NCI-H774 (cell line): ENCODE data around the gene SCD.
"Not testable (repeated sequence)": the region's sequence is repeated elsewhere in the genome, so short reads cannot be mapped to it uniquely, and the experiment has no call there.

Source experiments
- DNase-seq: peaks from one replicate; lab custom pipeline; 2025; lab: John Stamatoyannopoulos, UW

SCD gene

DNA sequence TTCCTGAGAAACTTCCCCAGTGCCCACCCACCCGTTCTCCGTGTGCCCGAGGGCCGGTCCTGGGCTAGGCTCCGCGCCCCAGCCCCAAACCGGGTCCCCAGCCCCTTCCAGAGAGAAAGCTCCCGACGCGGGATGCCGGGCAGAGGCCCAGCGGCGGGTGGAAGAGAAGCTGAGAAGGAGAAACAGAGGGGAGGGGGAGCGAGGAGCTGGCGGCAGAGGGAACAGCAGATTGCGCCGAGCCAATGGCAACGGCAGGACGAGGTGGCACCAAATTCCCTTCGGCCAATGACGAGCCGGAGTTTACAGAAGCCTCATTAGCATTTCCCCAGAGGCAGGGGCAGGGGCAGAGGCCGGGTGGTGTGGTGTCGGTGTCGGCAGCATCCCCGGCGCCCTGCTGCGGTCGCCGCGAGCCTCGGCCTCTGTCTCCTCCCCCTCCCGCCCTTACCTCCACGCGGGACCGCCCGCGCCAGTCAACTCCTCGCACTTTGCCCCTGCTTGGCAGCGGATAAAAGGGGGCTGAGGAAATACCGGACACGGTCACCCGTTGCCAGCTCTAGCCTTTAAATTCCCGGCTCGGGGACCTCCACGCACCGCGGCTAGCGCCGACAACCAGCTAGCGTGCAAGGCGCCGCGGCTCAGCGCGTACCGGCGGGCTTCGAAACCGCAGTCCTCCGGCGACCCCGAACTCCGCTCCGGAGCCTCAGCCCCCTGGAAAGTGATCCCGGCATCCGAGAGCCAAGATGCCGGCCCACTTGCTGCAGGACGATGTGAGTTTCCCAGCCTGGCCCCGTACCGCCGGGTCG lies at the start of gene SCD:
TSS of gene SCD (plus strand) at position 469 of the 803 bp plus-strand sequence. CDS start at position 741, 272 bp downstream.
- peak; percentile 78 for DNase-seq

DNA sequence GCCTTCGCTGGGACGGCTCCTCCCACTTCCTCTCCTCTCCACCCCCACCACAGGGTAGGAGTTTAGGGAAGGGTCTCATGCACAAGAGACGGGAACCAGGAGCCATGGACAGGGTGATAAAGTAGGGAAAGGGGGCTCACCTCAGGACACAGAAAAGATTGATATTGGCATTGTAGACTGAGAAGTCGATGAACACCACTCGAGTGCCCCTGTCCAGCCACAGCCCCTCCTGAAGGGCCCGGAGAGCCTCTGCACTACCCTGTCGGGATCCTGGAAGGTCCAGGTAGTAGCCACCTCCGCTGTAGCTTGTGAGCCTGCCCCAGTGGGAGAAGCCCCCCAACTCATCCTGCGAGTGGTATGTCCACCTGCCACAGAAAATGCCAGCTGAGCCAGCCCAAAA lies 49.8 kb upstream of the SCD start:
- no peak for DNase-seq

DNA sequence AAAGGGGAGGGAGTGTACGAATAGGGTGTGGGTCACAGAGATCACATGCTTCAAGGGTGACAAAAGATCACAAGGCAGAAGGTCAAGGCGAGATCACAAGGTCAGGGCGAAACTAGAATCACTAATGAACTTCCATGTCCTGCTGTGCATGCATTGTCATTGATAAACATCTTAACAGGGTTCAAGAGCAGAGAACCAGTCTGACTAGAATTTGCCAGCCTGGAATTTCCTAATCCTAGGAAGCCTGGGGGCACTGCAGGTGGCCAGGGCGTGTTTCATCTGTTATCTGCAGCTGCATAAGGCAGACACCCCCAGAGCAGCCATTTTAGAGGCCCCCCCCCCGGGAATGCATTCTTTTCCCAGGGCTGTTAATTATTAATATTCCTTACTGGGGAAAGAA lies 45.9 kb upstream of the SCD start:
- DNase-seq, result not testable (repeated sequence)

DNA sequence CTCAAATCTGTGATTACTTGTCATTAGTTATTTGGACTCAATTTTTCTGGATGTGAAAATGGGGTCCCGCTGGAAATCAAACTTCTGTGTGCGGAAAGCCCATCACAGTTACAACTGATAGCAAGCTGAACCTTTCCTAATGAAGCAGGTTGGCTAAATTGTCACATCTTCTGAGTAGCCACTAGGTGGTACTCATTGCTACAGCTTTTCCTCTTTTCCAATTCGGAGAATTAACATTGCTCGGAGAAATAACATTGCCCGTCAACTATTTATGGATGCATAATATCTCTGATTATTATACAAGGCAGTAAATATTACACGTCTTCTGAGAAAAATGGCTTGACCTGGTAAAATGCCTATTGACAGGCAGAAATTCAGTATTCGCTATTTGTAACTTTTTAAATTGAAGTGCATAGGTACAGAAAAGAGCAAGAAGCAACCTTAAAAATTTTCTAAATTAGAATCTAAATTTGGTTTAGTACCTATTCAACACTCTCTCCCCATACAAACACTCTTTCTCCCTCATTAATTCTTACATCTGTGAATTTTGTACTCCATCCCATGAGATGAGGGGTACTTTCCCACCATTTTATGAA lies 43.2 kb upstream of the SCD start:
- DNase-seq, result no peak

DNA sequence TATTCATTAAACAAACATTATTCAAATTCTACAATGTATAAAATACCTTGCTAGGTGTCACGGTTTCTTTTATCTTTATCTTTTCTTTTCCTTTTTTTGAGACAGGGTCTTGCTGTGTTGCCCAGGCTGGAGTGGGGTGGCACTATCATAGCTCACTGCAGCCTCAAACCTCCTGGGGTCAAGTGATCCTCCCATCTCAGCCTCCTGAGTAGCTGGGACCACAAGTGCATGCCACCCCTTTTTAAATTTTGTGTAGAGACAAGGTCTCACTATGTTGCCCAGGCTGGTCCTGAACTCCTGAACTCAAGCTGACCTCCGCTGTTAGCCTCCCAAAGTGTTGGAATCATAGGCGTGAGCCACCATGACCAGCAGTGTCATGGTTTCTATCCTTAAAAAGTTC lies 42.6 kb upstream of the SCD start:
- no peak for DNase-seq

DNA sequence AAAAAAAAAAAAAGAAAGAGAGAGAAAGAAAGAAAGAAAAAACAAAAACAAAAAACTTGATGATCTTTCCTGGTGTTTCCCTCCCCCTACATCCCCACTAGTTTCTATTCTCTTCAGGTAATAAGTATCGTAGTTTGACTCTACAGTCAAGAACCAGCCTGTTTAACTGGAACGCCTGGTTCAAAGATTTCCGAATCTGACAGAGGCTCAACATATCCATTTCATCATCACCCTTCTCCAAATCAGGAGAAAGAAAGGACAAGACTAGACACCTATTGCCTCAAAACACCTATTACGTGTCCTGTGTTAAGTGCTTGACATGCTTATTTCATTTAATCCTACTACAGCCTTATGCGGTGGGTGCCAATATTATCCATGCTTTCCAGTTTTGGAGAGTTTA lies 40.2 kb upstream of the SCD start:
- no peak for DNase-seq

DNA sequence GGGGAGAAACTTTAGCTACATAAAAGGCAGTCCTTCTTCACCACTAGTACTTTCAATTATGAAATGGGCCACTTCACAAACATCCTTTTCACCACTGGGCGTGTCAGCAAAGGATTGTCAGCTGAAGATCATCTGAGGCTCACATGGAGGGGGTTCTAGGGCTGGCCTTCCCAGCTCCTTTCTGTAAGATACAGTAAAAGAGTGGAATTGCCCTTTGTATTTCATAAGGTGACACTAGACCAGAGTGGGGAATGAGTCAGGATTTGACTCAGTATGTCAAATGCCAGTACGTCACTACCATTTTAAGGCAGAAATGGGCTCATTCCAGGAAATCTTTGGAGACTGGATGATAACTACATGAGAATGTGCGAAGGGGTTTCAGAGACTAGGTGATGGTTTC lies 39.3 kb upstream of the SCD start:
- DNase-seq, result no peak

DNA sequence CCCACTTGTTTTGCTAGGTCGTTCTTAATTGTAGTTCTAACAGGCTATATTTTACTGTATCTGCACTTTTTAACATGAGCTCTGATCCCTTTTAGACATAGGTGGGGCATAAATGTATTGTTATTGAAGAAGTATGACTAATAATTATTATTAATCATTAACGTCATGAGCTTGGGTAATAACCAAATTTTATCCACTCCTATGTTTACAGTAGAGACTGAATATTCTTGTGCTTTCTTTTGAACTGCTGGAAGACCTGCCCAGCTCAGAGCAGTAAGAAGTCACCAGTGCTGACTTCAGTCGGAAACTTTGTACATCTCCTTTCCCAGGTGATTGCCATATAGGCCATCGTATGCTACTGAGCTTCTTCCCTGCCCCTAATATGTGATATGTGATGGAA lies 35.7 kb upstream of the SCD start:
- no peak for DNase-seq

DNA sequence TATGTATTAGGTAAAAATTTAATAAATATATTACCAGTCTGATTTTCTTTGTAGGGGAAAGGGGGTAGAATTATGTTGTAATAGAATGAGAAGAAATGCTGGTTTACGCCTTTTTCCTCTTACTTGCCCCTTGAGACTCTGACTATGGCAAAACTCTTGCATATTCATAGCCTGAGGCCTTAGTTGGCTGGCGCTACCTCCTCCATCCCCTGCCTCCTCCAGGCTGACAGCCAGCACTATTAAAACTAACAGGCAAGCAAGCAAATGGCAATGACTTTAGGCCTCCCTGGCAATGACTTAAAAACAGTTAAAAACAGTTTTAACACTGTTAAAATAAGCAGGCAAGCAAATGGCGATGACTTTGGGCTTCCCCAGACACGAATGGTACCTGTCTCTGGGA lies 31.4 kb upstream of the SCD start:
- DNase-seq, result no peak

DNA sequence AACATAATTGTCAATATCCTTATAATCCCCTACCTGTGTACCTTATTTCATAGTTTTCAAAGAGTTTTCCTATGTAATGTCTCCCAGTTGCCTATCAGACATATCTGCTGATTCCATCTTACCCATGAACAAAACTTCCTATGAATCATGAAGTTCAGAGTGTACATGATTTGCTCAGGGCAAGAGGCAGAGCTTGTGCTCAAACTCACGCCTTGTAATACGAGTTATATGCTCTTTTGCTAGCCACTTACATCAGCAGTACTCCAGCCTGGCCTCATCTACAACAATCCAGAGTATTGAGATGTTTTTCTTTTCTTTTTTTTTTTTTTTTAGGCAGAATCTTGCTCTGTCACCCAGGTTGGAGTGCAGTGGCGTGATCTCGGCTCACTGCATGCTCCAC lies 28.8 kb upstream of the SCD start:
- no peak for DNase-seq

DNA sequence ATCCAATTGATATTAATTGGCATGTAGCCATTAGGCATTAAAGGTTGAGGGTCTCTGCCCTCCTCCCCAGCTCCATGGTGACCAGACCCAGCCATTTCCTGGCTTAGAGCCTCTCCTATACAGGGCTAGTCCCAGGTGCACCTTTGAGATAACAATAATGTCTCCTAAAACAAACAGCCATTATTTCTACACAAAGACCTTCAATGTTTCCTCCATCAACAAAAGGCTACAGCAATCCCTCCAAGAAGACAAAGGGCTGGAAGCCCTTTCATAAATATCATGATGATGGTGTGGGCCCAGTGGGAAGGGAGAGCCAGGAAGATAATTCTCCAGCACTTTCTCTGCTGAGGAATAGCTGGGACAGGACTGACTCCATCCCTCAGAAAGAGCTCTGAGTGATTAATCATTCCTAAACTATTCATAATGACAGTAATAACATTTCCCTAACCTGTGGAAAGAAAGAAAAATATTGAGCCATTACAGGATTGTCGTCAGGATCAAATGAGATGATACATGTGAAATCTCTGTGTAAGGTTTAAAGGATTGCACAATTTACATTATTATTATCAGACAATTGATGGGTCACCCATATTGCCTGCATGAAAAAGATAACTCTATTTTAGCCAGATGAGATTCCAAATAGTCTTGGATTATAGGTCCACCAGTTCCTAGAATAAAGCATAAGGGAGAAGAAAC lies 27.2 kb upstream of the SCD start:
- DNase-seq, result peak; percentile 57

DNA sequence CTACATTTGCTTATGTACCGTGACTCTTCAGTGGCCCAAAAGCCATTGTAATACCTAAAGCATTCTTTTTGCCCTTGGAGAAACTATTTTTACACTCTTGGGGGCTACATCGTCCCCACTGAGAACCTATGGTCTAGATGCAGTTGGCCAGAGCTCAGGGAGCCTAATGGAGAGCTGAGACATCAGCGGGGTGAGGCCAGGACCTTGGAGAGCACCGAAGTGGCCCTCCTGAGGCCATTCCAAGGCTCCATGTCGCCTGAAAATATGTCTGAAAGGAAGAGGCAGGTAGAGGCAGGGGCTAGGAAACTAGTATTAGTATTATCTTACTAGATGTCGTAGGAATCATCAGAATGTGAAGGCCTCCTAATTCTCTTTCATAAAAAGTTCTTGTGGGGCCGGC lies 21.9 kb upstream of the SCD start:
- DNase-seq, result no peak

DNA sequence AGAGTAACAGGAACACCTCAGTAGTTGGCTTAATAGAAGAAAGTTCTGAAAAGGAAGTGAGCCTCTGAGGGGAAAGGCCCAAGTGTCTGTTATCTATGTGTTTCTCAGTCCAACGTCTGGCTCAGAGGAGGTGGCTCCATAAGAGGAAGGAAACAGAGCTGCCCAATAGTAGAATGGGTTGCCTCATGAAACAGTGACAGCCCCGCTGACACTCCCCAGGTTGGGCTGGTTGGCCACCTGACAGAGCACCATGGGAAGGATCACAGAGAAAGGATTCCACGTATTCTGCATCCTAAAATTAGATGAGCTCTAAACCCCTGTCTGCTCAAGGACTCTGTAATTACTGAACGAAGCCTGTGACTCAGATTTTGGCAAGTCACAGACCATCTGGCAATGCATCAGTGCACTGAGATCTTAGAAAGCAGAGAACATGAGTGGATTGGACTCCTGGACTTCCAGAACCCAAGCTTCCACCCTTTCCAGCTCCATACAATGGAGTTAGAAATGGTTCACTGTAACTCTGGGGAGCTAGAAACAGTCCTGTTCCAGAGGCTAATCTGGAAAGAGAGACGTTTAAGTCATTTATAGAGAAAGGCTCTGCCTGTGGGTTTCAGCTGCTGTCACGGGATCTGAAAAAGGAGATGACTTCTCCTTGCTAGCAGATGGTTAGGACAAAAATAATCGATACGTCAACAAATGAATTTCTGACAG lies 19.9 kb upstream of the SCD start:
- no peak for DNase-seq

DNA sequence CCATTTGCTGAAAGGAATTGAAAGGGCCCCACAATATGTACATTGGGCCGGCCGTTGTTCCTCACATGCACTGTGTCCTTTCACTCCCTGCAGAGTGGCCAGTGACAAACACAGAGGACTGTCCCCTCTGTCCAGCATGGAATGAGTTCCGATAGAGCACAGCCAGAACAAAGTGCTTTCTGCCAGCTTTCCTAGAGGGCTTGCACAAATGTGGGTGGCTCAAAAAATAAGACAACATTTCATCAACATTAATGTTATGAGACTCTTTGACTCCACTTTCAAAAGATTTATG lies 19.4 kb upstream of the SCD start:
- no peak for DNase-seq

DNA sequence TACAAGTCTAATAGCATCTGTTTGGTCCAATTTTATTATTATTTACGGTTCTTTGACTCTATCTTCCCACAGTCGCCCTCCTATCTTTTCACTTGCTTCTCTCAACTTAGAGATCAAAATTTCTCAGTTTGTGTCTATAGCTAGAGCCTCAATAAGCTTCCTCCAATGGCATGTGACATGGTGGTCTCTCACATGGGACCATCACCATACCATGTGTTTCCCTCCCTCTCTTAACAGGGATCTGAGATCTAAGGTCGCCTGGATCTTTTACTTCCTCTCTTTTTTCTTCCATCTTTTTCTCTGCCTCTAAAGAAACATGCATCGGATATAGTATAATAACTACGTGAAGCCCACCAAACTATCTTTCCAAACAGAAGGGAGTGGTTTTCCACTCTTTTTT lies 18.8 kb upstream of the SCD start:
- DNase-seq, result no peak

DNA sequence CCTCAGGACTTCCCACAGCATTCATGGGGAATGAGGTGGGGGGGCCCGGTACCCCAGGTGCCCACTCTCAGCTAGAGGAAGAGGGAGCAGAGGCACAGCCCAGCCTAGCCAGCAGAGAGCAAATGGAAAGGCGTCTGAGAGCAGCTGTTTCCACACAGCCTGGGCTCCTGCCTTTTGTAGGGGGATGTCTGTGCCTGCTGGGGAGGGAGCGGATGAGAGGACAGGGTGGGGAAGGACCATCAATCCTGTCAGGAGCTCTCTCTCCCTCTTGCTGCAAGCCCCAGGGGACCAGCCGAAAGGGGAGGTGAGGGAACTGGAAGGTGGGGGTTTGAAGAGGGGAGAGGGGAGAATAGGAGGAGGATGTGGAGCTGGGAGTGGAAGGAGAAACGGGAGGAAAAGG lies 17.0 kb upstream of the SCD start, which contains the start of gene PKD2L1:
TSS of gene PKD2L1 (minus strand) at position 150 of the 400 bp plus-strand sequence. CDS start at position 25, 125 bp downstream.
- no peak for DNase-seq

DNA sequence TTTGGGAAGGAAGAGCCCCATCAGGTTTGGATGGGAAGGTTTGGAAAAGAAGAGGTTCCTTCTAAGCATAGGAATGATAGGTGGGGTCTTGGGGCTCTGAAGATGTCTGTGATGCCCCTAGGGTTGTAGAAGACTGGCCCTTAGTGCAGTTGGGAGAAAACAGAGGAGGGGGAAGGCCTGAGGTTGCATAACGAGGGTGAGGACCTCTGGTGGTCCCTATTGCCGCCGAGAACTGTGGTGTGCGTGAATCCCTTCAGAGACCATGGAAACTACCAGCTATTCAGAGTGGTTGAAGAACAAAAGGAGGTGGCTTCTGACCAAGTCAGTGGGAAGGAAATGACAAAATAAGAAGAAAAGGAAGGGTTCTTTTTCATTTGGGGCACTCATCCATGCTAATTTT lies 13.9 kb upstream of the SCD start:
- no peak for DNase-seq

DNA sequence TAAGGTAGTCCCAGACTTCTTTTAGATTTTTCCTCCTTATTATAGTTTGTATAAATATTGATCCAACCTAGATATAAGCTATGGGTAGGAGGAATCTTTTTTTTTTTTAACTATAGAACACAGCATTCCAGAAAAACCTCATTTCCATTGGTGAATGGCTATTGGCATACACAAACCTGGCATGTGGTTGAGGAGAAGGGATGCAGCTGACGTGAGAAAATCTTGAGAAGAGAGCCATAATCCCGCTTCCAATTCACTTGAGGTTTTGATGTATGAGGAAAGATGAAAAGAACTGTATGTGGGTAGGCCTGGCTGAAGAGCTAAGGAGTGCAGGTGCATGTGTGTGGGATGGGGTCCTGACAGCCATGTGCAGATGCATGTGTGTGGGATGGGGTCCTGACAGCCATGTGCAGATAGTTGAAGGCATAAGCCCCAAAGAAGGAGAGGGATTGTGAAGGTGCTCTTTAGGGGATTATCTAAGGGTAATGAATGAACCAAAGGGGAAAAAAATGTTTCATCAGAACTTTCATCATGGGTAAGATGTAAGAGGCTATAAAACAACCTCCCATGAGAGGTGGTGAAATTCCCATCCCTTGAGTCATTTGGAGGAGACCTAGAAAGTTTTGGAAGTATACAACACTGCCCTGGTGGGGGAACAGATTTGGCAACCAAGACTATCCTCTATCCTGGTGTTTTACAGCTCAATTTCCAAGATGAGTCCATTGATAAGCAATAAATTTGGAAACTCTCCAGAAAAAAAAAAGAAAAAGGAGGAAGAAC lies 13.2 kb upstream of the SCD start:
- no peak for DNase-seq

DNA sequence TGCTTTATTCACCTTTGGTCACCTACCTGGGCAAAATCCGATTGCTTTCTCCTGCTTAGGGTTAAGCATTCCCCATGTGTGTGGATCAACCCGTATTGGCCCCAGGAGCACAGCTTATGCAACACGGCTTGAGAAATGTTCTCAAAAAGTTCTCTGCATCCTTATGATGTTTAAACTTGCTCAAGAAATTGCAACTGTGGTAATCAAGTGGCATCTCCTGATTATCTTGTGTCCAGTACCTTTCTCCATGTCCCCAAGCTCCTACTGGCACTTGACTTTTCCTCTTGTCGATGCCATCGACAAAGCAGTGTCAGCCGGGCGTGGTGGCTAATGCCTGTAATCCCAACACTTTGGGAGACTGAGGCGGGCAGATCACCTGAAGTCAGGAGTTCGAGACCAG lies 12.3 kb upstream of the SCD start:
- no peak for DNase-seq

DNA sequence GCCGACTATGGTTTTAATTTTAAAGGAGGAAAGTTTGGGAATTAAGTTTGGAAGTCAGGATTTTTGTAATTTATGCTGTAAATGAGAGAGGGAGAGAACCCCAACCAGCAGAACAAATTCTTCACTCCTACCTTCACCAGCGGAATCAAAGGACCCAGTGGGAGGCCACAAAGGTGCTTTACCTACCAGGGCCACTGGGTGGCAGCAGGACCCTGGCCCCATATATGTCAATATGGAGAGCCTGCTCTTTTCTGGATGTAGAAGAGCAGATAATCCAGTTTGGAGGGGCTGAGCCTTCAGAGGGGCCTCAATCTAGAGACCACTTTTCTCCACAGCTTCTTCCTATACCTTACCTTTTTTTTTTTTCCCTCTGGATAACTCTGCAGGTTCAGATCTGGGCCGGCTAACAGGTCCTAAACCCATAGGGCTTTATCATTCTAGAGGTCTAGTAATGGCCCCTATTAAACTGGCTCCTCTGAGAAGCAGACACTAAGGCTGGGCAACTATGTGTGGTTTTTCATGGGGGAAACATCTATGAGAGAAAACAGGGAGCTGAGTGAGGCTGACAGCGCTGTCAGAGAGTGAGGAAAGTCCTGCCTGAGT lies 8.5 kb upstream of the SCD start:
- DNase-seq, result peak; percentile 38

DNA sequence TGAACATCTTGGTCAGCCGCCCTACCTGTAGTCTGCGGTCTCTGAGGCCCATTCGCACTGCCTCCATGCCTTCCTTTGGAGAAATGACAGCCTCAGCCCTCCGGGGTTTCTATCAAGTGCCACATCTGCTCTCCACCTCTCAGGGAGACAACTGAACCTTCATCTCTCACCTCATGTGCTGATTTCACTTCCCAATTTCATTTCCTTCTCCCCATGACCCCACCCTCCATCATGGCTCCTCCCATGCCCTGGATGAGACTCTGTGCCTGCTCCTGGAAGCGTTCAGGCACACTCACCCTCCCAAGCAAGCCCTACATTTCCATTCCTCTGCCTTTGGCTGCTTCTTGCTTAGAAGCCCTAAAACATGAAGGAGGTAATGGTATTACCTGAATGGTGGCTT lies 7.8 kb upstream of the SCD start:
- DNase-seq, result no peak
